CD4-positive, alpha-beta memory T cell (primary cell): ENCODE results near the gene ORM1. TPM values are rescaled to one million over a fixed set of nuclear protein-coding genes. Genes with fewer than 3 reads are reported as not detected.

ENCODE experiments used
- CTCF ChIA-PET: fragments of 350-600 bp; sonication (Branson Sonifier 250); formaldehyde crosslinking; loops from one replicate; lab custom pipeline; 2021; ENCODE audit warnings: inconsistent platforms; ENCODE audit not compliant: partially characterized antibody; lab: Charles Lee
- POLR2A ChIA-PET: fragments of 350-600 bp; sonication (Branson Sonifier 250); formaldehyde crosslinking; loops from one replicate; lab custom pipeline; 2021; ENCODE audit not compliant: partially characterized antibody; lab: Charles Lee
- DNase-seq, 5 donors: peaks; one replicate each; pipeline versions ENCODE4 v3.0.0 to v3.0.0-alpha.2; 2020 to 2022; ENCODE audit warnings: mixed read lengths in 1 of 5
- H3K27ac ChIP-seq: one replicate; pipeline ENCODE4 v1.7.0; 2013; ENCODE audit warnings: low read depth, low read length
- H3K27me3 ChIP-seq: 2 replicates; pipeline ENCODE4 v1.7.0; 2013; ENCODE audit warnings: mild to moderate bottlenecking, low read length, moderate library complexity; ENCODE audit not compliant: insufficient read depth
- H3K36me3 ChIP-seq: 2 replicates; pipeline ENCODE4 v1.7.0; 2013; ENCODE audit warnings: mild to moderate bottlenecking, low read length, moderate library complexity; ENCODE audit not compliant: insufficient read depth
- H3K4me1 ChIP-seq: 2 replicates; pipeline ENCODE4 v1.7.0; 2013; ENCODE audit warnings: mild to moderate bottlenecking, low read length, moderate library complexity; ENCODE audit not compliant: insufficient read depth
- H3K4me3 ChIP-seq, 2 donors: one replicate each; pipeline ENCODE4 v1.7.0; 2013; ENCODE audit warnings: low read length in 2 of 2, mild to moderate bottlenecking in 1 of 2
- H3K9me3 ChIP-seq, 2 donors: one replicate each; pipeline ENCODE4 v1.7.0; 2013; ENCODE audit warnings: low read length in 2 of 2, control low read depth in 1 of 2; ENCODE audit not compliant: control insufficient read depth in 1 of 2
- H3K27ac Mint-ChIP-seq, 7 donors: one replicate each; pipeline ENCODE4 v1.8.0; 2020 to 2021; ENCODE audit warnings: mixed read lengths in 7 of 7, mild to moderate bottlenecking in 6 of 7, inconsistent platforms in 3 of 7, moderate library complexity in 3 of 7
- H3K27me3 Mint-ChIP-seq, 2 donors: one replicate each; pipeline ENCODE4 v1.8.0; 2020 to 2021; ENCODE audit warnings: mixed read lengths in 2 of 2
- H3K36me3 Mint-ChIP-seq, 2 donors: one replicate each; pipeline ENCODE4 v1.8.0; 2020 to 2021; ENCODE audit warnings: mixed read lengths in 2 of 2, inconsistent platforms in 1 of 2, mild to moderate bottlenecking in 1 of 2
- H3K4me1 Mint-ChIP-seq, 4 donors: one replicate each; pipeline ENCODE4 v1.8.0; 2020 to 2021; ENCODE audit warnings: mixed read lengths in 4 of 4, mild to moderate bottlenecking in 1 of 4
- H3K4me3 Mint-ChIP-seq, 8 donors: one replicate each; pipeline ENCODE4 v1.8.0; 2020 to 2021; ENCODE audit warnings: mixed read lengths in 8 of 8, mild to moderate bottlenecking in 7 of 8, moderate library complexity in 6 of 8, inconsistent platforms in 3 of 8
- H3K9me3 Mint-ChIP-seq, 8 donors: one replicate each; pipeline ENCODE4 v1.8.0; 2020 to 2021; ENCODE audit warnings: mixed read lengths in 8 of 8, mild to moderate bottlenecking in 5 of 8, inconsistent platforms in 3 of 8, moderate library complexity in 1 of 8
- intact Hi-C: fragments of 100-400 bp; cut with micrococcal nuclease; formaldehyde crosslinking; loops from one replicate; pipeline ENCODE4 v1.15.1; 2023
- polyA plus RNA-seq, 2 donors: library from polyadenylated mRNA; unstranded; fragments of 300-500 nt; fragmentation: Illumina TruSeq; gene quantifications; one replicate each; pipeline ENCODE4 v1.2.3, GENCODE V29; 2021
- total RNA-seq, 2 experiments: library from RNA; stranded (reverse); gene quantifications; one replicate each; pipeline ENCODE4 v1.2.3, GENCODE V29; 2021

The ORM1 gene
- total and polyA plus RNA-seq, 4 experiments from 2014 or later: not detected

DNA sequence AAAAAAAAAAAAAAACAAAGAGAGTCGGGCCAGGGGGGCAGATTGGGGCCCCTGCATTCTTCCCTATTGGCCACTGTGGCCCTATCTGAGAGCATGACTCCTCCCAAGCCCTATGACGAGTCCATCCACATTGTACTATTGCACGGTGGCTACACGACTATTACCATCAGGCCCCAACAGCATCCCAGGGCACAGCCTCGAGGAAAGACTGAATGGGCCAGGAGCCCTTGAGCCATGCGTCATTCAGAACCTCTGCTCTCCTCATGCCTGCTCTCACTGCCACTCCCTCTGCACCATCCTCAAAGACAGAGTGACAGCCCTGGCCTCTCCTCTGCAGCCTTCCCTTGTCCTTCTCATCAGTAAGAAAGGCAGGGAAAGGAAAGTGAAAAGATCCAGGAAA is 20.2 kb upstream of the ORM1 start:
- Mint-ChIP-seq H3K9me3 (no peaks in the 10 kb centered on the region), H3K4me1 (peaks cover 0 to 14% (median 5%) of the 10 kb centered on the region in 4 donors), H3K27me3 (no peaks in the 10 kb centered on the region), H3K36me3 (no peaks in the 10 kb centered on the region), H3K4me3 (no peak overlapping the region), H3K27ac (no peak overlapping the region)
- no peaks in the 10 kb centered on the region for H3K9me3 ChIP-seq
- CTCF ChIA-PET: no interaction called here
- no peaks in the 10 kb centered on the region for H3K36me3 ChIP-seq
- no peak for DNase-seq
- intact Hi-C loops: no loop called here
- no peak overlapping the region for H3K27ac ChIP-seq
- no peak overlapping the region for H3K4me3 ChIP-seq
- no peaks in the 10 kb centered on the region for H3K27me3 ChIP-seq
- peaks cover 3% of the 10 kb centered on the region for H3K4me1 ChIP-seq
- POLR2A ChIA-PET: no interaction called here

DNA sequence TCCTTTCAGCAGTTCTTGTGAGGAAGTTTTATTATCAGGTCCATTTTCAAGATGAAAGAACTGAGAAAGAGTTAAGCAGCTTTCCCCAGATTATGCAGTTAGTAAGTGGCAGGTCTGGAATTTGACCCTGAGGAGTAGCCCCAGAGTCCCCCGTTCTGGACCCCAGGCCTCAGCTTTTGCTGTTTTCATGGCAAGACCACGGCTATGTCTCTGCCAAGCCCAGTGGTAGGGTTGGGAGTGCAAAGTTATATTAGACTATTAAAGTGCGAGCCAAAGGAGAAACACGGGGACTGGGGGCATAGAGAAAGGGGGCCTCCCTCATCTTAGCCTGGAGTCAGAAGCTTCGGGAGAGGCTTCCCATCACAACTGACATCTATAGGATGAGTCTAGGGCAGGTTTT is 19.3 kb upstream of the ORM1 start:
- Histone ChIP-seq H3K4me3 (no peak overlapping the region), H3K4me1 (peaks cover 3% of the 10 kb centered on the region), H3K9me3 (no peaks in the 10 kb centered on the region), H3K27me3 (no peaks in the 10 kb centered on the region), H3K36me3 (no peaks in the 10 kb centered on the region), H3K27ac (no peak overlapping the region)
- CTCF ChIA-PET: no interaction called here
- Mint-ChIP-seq H3K4me1 (peaks cover 0 to 14% (median 5%) of the 10 kb centered on the region in 4 donors), H3K27ac (no peak overlapping the region), H3K9me3 (no peaks in the 10 kb centered on the region), H3K27me3 (no peaks in the 10 kb centered on the region), H3K36me3 (no peaks in the 10 kb centered on the region), H3K4me3 (no peak overlapping the region)
- intact Hi-C loops: no loop called here
- POLR2A ChIA-PET: no interaction called here
- DNase-seq: no peak

- no peak overlapping the region for H3K27ac ChIP-seq
- Mint-ChIP-seq H3K4me3 (no peak overlapping the region), H3K27me3 (no peaks in the 10 kb centered on the region), H3K9me3 (no peaks in the 10 kb centered on the region), H3K4me1 (peaks cover 0 to 14% (median 5%) of the 10 kb centered on the region in 4 donors), H3K27ac (peak overlapping the region in 1 of 7 donors; percentile 53), H3K36me3 (no peaks in the 10 kb centered on the region)
- intact Hi-C loops: no loop called here
- CTCF ChIA-PET: no interaction called here
- POLR2A ChIA-PET: no interaction called here
- peaks cover 3% of the 10 kb centered on the region for H3K4me1 ChIP-seq
- no peaks in the 10 kb centered on the region for H3K36me3 ChIP-seq
- H3K27me3 ChIP-seq: no peaks in the 10 kb centered on the region
- no peak overlapping the region for H3K4me3 ChIP-seq
- H3K9me3 ChIP-seq: no peaks in the 10 kb centered on the region
- no peak for DNase-seq
Measured at GRCh38 chr9:114303977-114304376, 18.9 kb upstream of the ORM1 start.

- Mint-ChIP-seq H3K27me3 (no peaks in the 10 kb centered on the region), H3K4me1 (peaks cover 0 to 14% (median 5%) of the 10 kb centered on the region in 4 donors), H3K9me3 (no peaks in the 10 kb centered on the region), H3K4me3 (no peak overlapping the region), H3K36me3 (no peaks in the 10 kb centered on the region), H3K27ac (peak overlapping the region in 1 of 7 donors; percentile 53)
- ChIA-PET POLR2A (no interaction called here), CTCF (interaction anchor here (1.0 kb wide), 1 partner anchor 150 kb away, joined by 5 read pairs; the partner anchor contains the start of gene COL27A1)
- Histone ChIP-seq H3K4me3 (no peak overlapping the region), H3K9me3 (no peaks in the 10 kb centered on the region), H3K27me3 (no peaks in the 10 kb centered on the region), H3K4me1 (peaks cover 3% of the 10 kb centered on the region), H3K36me3 (no peaks in the 10 kb centered on the region), H3K27ac (no peak overlapping the region)
- intact Hi-C loops: no loop called here
- no peak for DNase-seq
Measured at GRCh38 chr9:114304416-114305188, 18.3 kb upstream of the ORM1 start.

DNA sequence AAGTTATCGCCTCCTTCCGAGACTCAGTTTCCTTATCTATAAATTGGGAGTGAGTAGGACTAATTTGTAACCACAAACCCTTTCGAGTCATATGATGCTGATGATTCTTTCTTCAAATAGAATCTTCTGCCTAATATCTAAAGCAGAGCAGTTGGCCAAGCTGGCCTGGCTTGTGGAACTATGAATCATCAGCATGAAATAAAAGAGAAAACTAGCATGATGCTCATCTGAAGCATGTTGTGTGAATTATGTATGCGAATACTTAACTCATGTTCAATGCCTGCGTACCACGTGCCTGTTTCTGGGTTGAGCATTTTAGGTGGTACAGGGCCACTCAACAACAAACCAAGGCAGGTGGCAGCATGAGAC is 15.0 kb upstream of the ORM1 start:
- no peak overlapping the region for H3K4me3 Mint-ChIP-seq
- ChIA-PET CTCF (interaction anchor here (1.2 kb wide), 1 partner anchor 8 kb away, joined by 3 read pairs; no protein-coding TSS in a partner anchor), POLR2A (no interaction called here)
- DNase-seq: no peak
- intact Hi-C loops: no loop called here
- Histone ChIP-seq H3K9me3 (no peaks in the 10 kb centered on the region), H3K4me3 (no peak overlapping the region), H3K4me1 (peaks cover 3% of the 10 kb centered on the region), H3K36me3 (no peaks in the 10 kb centered on the region), H3K27ac (no peak overlapping the region), H3K27me3 (no peaks in the 10 kb centered on the region)
- peaks cover 0 to 14% (median 5%) of the 10 kb centered on the region in 4 donors for H3K4me1 Mint-ChIP-seq
- no peaks in the 10 kb centered on the region for H3K9me3 Mint-ChIP-seq
- H3K36me3 Mint-ChIP-seq: no peaks in the 10 kb centered on the region
- no peak overlapping the region for H3K27ac Mint-ChIP-seq
- no peaks in the 10 kb centered on the region for H3K27me3 Mint-ChIP-seq

- Histone ChIP-seq H3K36me3 (no peaks in the 10 kb centered on the region), H3K27ac (no peak overlapping the region), H3K9me3 (no peaks in the 10 kb centered on the region), H3K4me3 (no peak overlapping the region), H3K4me1 (peaks cover 3% of the 10 kb centered on the region), H3K27me3 (no peaks in the 10 kb centered on the region)
- Mint-ChIP-seq H3K4me3 (no peak overlapping the region), H3K27me3 (no peaks in the 10 kb centered on the region), H3K4me1 (peaks cover 0 to 14% (median 5%) of the 10 kb centered on the region in 4 donors), H3K36me3 (no peaks in the 10 kb centered on the region), H3K9me3 (no peaks in the 10 kb centered on the region), H3K27ac (no peak overlapping the region)
- ChIA-PET CTCF (interaction anchor here (1.2 kb wide), 1 partner anchor 225 kb away, joined by 3 read pairs; no protein-coding TSS in a partner anchor), POLR2A (no interaction called here)
- intact Hi-C loops: no loop called here
- no peak for DNase-seq
Measured at GRCh38 chr9:114308361-114308950, 14.4 kb upstream of the ORM1 start.

GRCh38 chr9:114309096-114309495 is 13.8 kb upstream of the ORM1 start:
- Mint-ChIP-seq H3K27me3 (no peaks in the 10 kb centered on the region), H3K9me3 (no peaks in the 10 kb centered on the region), H3K27ac (no peak overlapping the region), H3K36me3 (no peaks in the 10 kb centered on the region), H3K4me3 (no peak overlapping the region), H3K4me1 (peaks cover 0 to 14% (median 5%) of the 10 kb centered on the region in 4 donors)
- Histone ChIP-seq H3K36me3 (no peaks in the 10 kb centered on the region), H3K27me3 (no peaks in the 10 kb centered on the region), H3K4me3 (no peak overlapping the region), H3K9me3 (no peaks in the 10 kb centered on the region), H3K4me1 (peaks cover 3% of the 10 kb centered on the region), H3K27ac (no peak overlapping the region)
- CTCF ChIA-PET: interaction anchor here (1.2 kb wide), 1 partner anchor 226 kb away, joined by 3 read pairs; no protein-coding TSS in a partner anchor
- intact Hi-C loops: no loop called here
- POLR2A ChIA-PET: no interaction called here
- no peak for DNase-seq
